Measurements from ENCODE around the gene CNTN6.
A peak's percentile ranks its signal among the peaks of the same experiment; 100 is the strongest.

Gene CNTN6

GRCh38 chr3:1092771-1093170 is at the start of gene CNTN6:
TSS of gene CNTN6 (plus strand) at chr3:1093024. CDS start at chr3:1148009, 54,985 bp downstream.
- no peak within 1 kb of the TSS for H3K4me3 ChIP-seq (ENCODE audit: low read depth, low read length)
- no peak for DNase-seq (ENCODE audit: low read depth)

GRCh38 chr3:1048558-1048957 is 44.3 kb upstream of the CNTN6 start:
- no peak for DNase-seq (ENCODE audit: low read depth)
- H3K4me3 ChIP-seq (ENCODE audit: low read depth, low read length): no peak overlapping the region

- H3K4me3 ChIP-seq (ENCODE audit: low read depth, low read length): no peak overlapping the region
- no peak for DNase-seq (ENCODE audit: low read depth)
Measured at GRCh38 chr3:1055870-1056269, 37.0 kb upstream of the CNTN6 start.

DNA sequence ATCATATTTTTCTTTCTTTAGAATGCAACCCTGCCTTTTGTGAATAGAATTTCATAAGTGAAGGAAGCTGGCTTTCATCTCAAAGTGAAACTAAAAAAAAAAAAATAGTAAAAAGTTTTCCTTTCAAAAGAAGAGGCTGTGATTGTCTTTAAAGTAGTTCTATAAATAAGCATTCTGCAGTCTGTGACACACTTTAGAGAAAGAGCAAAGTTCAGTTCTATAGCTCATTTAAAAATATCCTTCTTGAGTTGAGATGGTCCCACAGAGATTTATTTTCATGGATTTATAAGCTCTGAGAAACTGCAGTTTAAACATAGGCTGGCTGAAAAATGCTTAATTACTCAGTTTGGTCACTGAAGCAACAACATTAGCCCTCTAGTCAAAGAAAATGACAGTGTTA is 36.1 kb upstream of the CNTN6 start:
- H3K4me3 ChIP-seq (ENCODE audit: low read depth, low read length): no peak overlapping the region
- DNase-seq (ENCODE audit: low read depth): no peak

GRCh38 chr3:1057436-1057835 is 35.4 kb upstream of the CNTN6 start:
- H3K4me3 ChIP-seq (ENCODE audit: low read depth, low read length): no peak overlapping the region
- no peak for DNase-seq (ENCODE audit: low read depth)

GRCh38 chr3:1068985-1069384 is 23.8 kb upstream of the CNTN6 start:
- no peak overlapping the region for H3K4me3 ChIP-seq (ENCODE audit: low read depth, low read length)
- no peak for DNase-seq (ENCODE audit: low read depth)

- no peak for DNase-seq (ENCODE audit: low read depth)
- H3K4me3 ChIP-seq (ENCODE audit: low read depth, low read length): no peak overlapping the region
Measured at GRCh38 chr3:1072041-1072440, 20.8 kb upstream of the CNTN6 start.

GRCh38 chr3:1079662-1080061 is 13.2 kb upstream of the CNTN6 start:
- DNase-seq (ENCODE audit: low read depth): no peak
- H3K4me3 ChIP-seq (ENCODE audit: low read depth, low read length): no peak overlapping the region

DNA sequence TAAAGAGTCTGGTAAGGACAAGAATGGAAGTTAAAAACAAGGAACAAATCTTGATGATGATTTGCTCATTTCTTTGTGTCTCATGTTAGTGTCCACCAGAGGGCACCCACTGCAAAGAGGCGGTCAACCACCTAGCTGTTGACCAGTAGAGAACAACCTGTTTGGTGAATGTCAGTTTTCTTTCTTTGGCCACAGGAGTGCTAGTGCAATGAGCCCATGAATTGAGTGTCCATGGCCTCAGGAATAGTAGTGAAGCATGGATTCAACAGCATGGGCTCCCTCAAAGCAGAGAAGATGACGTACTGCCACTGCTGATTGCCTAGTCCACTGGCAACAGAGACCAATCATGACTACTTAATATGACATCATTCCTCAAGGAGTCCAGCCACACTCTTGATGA is 10.7 kb upstream of the CNTN6 start:
- peak; percentile 27 for DNase-seq (ENCODE audit: low read depth)
- no peak overlapping the region for H3K4me3 ChIP-seq (ENCODE audit: low read depth, low read length)

DNA sequence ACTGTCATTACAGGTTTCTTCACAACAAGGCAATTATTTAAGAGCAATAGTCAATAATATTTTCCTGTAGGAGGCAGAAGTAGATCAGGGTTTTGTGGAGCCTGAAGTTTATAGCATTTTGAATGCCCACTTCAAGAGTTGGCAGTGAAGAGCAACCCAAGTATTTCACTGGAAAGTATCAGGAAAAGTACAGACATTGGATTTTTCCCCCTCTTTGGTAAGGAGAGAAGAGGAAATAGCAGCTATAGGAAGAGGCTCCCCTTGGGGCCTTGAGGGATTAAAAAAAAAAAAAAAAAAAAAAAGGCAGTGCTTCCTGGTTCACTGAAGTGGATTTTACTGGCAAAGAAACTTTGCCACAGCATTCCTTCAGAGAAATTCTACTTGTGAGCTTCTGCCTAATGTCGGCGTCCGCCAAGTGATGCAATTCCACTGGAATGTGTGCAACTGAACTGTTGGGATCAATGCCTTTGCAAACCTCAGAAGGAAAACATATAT is 5.7 kb upstream of the CNTN6 start:
- peak; percentile 93 for DNase-seq (ENCODE audit: low read depth)
- no peak overlapping the region for H3K4me3 ChIP-seq (ENCODE audit: low read depth, low read length)

- no peak overlapping the region for H3K4me3 ChIP-seq (ENCODE audit: low read depth, low read length)
Measured at GRCh38 chr3:1088503-1088902, 4.3 kb upstream of the CNTN6 start.

DNA sequence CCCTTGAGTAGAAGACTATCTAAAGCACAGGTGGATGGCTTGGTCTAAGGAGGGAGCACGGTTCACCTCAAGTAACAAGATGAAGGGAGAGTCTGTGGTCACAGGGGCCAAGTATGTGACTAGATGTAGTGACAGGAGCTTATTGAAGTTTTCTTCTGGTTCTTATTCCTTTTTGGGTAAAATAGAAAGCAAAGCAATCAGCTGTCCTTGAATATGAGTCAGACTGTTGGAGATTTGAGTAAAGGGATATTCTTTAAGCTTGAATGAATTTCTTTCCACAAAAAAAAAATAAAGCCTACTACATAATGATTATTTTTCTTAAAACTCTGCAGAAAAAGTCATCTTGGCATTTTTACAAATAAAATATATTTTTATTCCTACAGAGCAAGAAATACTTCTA is 1.5 kb upstream of the CNTN6 start:
- H3K4me3 ChIP-seq (ENCODE audit: low read depth, low read length): no peak overlapping the region
- DNase-seq (ENCODE audit: low read depth): no peak

More at GRCh38 chr3:1088503-1088902, 4.3 kb upstream of the CNTN6 start:
- DNase-seq (ENCODE audit: low read depth): no peak

DNA sequence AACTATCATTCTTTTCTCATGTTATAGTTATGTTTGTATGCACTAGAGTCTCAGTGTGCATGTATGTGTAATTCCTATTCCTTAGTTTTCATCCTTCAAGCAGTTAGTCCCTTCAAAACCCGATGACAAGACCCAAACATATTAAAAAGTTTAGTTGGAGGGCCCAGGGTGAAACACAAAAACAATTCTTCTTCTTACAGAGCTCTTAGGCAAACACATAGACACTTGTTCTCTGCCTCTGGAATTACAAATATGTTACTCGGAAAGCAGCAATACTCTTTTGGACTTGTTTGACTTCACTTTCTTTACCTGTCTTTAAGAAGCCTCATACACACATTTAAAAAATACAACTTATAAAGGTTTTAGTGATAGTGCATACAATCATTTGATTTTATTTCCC is 763 bp upstream of the CNTN6 start:
- DNase-seq (ENCODE audit: low read depth): no peak
- H3K4me3 ChIP-seq (ENCODE audit: low read depth, low read length): no peak overlapping the region

- DNase-seq (ENCODE audit: low read depth): no peak
- H3K4me3 ChIP-seq (ENCODE audit: low read depth, low read length): no peak overlapping the region
Measured at GRCh38 chr3:1093217-1093616, 393 bp downstream of the CNTN6 start.

DNA sequence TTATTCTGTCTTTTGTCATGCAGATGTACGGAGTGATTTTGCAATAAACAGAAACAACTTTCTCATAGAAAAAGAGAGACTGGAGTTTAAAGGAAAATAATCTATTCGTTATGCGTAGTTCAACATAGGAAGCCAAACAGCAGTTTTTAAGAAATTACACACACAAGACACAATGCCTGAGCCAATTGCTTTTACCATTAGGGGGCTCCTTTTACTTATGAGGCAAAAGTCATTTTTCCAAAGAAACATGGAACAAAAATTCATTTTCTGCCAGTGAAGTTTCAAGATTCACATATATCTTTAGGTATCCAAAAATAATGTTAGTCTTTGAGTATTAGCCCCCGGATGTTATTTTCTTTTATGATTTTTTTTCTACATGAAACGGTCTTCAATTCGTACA is 10.7 kb downstream of the CNTN6 start:
- no peak for DNase-seq (ENCODE audit: low read depth)

GRCh38 chr3:1117843-1118473 is 25.1 kb downstream of the CNTN6 start:
- H3K4me3 ChIP-seq (ENCODE audit: low read depth, low read length): no peak overlapping the region
- peak; percentile 9 for DNase-seq (ENCODE audit: low read depth)

More for the DNA sequence above, 10.7 kb downstream of the CNTN6 start:
- H3K4me3 ChIP-seq (ENCODE audit: low read depth, low read length): no peak overlapping the region

DNA sequence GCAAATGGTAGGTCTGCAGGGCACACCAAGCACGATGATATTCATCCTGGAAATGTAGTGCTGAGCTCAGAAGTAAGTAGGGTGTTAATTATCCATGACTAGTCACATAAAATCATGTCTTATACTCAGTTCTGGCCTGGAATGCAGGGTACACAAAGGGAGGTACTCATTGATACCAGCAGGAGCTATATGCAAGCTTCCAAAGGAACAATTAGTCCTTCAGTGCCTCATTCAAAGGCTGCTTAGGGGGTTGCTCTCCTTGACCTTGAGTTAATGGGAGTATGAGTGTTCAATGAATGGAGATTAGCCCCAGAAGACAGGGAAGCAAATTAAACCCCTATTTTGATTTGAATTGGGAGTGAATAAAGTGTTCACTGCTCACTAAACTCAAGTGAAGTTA is 38.3 kb downstream of the CNTN6 start:
- H3K4me3 ChIP-seq (ENCODE audit: low read depth, low read length): no peak overlapping the region
- DNase-seq (ENCODE audit: low read depth): no peak

- no peak for DNase-seq (ENCODE audit: low read depth)
Measured at GRCh38 chr3:1135194-1135593, 42.4 kb downstream of the CNTN6 start.

DNA sequence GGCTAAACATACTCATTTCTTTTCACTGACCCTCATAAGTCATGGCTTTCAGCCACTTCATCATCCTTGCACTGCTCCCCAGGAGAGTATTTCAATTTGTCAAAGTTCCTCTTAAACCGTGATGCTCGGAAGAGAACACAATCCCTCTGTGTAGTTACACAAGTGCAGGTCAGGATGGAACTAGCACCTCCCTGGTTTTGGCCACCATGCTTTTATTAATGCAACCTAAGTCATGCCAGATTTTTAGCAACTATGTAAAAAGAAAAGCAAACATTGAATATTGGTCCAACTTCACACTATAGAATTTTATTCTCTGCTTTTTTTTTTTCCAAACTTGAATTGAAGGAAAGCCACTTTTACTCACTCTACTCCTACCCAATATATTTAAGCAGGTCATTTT is 45.2 kb downstream of the CNTN6 start:
- no peak for DNase-seq (ENCODE audit: low read depth)
- no peak overlapping the region for H3K4me3 ChIP-seq (ENCODE audit: low read depth, low read length)

More at GRCh38 chr3:1135194-1135593, 42.4 kb downstream of the CNTN6 start:
- no peak overlapping the region for H3K4me3 ChIP-seq (ENCODE audit: low read depth, low read length)

DNA sequence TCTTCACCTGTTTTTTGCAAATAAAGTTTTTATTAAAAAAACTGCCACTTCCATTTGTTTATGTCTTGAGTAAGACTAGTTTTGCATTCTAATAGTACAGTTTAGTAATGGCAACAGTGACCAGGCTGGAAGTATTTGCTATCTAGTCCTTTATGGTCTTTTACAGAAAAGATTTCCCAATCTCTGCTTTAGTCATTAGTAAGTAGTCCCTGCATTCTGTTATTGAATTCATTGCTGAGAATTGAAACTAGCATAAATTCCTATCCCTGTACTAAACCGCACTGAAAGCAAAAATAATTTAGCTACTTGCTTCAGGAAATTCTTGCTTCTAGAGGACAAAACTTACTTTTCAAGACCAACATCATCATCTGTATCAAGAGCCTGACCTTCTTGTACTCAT is 46.2 kb downstream of the CNTN6 start:
- peak; percentile 4 for DNase-seq (ENCODE audit: low read depth)
- H3K4me3 ChIP-seq (ENCODE audit: low read depth, low read length): no peak overlapping the region

DNA sequence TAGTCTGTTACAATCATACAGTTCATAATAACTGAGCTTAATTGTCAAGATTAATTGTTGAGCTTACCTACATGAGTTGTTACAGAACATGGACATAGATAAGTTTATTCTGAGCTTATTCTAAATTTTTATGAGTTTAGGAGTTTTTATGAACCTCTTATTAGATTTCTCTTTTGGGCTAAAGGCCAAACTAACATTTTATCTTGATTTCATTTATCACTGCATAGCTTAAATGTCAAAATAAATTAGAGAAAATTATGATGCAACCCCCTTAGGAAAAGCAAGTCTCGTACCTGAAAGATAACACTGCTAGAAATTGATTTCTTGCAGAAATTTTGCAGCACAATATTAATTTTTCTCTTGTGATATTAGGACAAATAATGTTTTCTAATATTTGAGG is 54.5 kb downstream of the CNTN6 start:
- no peak for DNase-seq (ENCODE audit: low read depth)

GRCh38 chr3:1147819-1148218 is 55.0 kb downstream of the CNTN6 start:
- DNase-seq (ENCODE audit: low read depth): no peak
- H3K4me3 ChIP-seq (ENCODE audit: low read depth, low read length): no peak overlapping the region

More for the DNA sequence above, 54.5 kb downstream of the CNTN6 start:
- no peak overlapping the region for H3K4me3 ChIP-seq (ENCODE audit: low read depth, low read length)

All from skeletal muscle cell (primary cell).